HG03457 (cell line): Measurements from ENCODE around the gene RFTN1.

Experiments used
- ATAC-seq: cut with Tn5 transposase; IDR thresholded peaks from one replicate; pipeline ENCODE4 v1.9.1; 2021; ENCODE audit warnings: moderate number of reproducible peaks; ENCODE audit not compliant: unreplicated experiment

RFTN1 gene

DNA sequence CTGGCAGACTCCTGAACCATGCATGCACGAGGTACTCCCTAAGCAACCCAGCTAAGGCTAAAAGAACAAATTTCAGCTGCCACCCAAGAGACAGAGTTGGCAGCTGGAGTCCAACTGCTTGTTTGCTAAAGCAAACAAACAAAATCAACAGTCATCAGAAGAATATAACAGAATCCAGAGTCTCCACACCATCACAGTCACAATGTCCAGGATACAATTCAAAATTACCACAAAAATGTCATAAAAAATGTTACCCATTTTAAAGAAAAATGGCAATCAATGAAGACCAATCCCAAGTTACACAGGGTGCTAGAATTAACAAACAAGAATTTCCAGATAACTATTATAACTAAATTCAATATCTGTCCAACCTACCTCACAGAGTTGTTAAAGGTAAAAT lies 42.9 kb downstream of the RFTN1 start:
- no peak for ATAC-seq

- no peak for ATAC-seq
Observed at GRCh38 chr3:16468336-16469098, 45.0 kb downstream of the RFTN1 start.

GRCh38 chr3:16468002-16468335 lies 45.5 kb downstream of the RFTN1 start:
- no peak for ATAC-seq

- ATAC-seq, result peak; percentile 73
Observed at GRCh38 chr3:16467393-16467792, 46.1 kb downstream of the RFTN1 start.

GRCh38 chr3:16466822-16467221 lies 46.7 kb downstream of the RFTN1 start:
- ATAC-seq, result no peak

GRCh38 chr3:16464511-16465148 lies 48.9 kb downstream of the RFTN1 start:
- ATAC-seq, result no peak

DNA sequence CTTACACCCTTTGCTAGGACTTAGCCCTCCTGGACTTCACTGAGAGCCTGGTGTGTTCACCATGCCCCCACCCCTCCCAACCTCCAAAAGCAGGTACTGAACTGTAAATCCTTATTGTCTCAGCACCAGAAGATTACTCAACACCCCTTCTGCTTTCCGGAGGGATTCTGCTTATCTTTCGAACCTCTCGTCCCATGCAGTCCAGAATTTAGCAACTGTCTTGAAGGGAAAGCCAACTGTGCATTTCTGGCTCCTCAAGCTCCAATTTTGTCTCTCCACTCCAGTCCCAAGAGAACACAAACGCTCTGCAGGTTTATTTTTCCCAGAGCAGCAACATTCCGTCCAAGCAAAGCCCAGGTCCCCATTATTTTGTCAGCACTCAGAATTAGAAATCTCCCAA lies 49.6 kb downstream of the RFTN1 start:
- no peak for ATAC-seq

DNA sequence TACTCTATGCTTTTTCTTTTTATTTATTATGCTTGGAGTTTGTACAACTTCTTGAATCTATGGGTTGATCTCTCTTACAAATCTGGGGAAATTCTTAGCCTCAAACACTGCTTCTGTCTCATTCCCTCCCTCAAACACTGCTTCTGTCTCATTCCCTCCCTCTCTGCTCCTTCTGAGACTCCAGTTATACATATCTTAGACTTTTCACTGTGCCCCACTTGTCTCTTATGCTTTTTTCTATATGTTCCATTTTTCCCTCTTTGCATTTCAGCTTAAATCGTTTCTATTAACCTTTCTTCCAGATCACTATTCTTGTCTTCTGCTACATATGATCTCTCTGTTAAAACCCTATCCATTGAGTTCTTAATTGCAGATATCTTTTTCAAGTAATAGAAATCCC lies 50.4 kb downstream of the RFTN1 start:
- ATAC-seq, result no peak

DNA sequence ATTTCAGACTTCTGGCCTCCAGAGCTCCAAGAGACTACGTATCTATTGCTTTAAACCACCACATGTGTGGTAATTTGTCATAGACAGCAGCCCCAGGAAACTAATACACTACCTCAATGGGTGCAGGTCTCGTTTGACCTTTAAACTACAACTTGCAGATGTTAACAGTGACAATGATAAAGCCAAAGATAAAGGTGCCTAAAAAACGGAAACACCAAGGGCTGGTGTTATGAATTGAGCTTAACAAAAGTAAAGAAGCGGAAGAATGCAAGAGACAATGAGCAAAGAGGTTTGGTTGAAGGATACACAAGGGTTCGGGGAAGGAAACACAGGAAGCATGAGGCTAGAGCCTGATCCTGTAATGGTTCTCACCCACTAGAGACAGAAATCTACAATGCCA lies 50.8 kb downstream of the RFTN1 start:
- ATAC-seq, result no peak

GRCh38 chr3:16461463-16462245 lies 51.8 kb downstream of the RFTN1 start:
- ATAC-seq, result no peak

DNA sequence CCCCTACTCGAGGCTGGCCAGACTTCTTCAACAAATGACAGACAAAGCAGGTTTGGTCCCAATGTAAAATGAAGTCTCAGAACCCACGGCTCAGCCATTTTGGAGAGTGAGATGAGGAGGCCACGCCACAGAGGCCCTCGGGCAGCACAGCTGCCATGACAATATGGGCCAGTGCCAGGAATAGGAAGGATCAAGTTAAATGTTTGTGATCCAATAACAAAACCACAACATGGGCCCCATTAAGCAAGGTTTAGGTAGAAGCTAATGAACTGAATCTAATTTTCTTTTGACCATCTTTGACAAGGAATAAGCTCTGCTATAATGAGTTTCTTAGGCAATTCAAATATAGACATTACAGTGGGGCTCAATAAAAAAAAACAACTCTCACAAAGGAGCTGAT lies 52.6 kb downstream of the RFTN1 start:
- ATAC-seq, result no peak

DNA sequence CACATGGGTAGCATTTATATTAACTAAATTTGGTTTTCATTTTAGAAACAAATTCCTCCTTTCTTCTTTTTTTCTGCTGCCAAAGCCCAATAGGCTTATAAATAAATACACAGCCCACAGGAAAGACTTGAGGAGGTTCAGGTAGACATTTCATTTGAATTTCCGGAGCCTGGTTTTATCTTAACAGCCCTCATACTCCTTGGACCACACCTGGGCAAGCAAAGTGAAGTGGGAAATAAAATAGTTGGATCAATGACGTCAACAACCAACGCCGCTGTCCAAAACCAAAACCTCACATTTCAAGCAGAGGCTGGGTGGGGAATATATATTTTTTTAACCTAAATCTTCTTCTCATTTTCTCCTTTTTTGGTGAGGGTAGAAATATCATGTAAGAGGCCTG lies 53.2 kb downstream of the RFTN1 start:
- no peak for ATAC-seq

DNA sequence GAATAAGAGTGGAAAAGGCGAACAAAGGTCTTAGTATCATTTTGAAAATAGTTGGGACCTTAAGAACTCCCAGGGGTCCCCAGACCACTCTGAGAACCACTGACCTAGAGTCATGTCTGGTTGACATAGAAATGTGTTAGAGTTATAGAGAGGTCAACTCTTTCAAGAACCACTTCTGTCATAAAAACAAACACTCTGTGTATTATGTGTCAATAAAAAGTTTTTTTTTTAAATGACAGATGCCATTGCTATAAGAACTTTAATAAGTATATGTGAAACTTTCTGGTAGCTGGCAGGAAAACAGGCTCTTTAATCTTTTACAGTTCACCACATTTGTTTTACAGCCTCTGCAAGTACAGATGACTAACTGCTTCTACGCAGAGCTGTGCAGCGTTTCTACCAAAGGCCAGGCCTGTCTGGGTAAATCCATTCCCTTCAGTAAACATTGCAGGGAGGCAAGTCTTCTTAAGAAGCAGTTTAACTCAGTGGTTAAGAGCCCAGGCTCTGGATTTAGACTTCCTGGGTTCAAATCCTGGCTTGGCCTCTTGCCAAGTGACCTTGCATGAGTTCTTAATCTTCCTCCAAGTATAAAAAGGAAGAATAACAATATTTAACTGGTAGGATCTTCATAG lies 56.6 kb downstream of the RFTN1 start:
- ATAC-seq, result no peak

- no peak for ATAC-seq
Observed at GRCh38 chr3:16455966-16456365, 57.5 kb downstream of the RFTN1 start.

DNA sequence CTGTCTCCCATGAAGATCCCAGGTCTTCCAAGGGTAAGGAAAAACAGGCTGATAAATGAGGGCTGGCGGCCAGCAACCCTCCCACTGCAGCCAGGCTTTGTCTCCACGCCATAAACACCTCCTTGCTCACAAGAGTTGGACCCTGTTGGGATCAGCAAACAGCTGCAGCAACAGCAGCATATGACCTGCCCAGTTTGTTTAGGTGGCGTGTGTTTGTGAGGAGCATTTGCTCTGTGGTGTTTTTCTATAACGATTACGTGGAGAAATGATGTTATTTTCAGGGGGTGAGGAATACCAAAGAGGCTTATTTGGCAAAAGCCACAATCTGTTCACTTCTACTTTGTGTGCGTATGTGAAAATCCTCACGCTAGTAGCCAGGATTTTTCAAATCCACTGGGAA lies 58.5 kb downstream of the RFTN1 start:
- no peak for ATAC-seq

DNA sequence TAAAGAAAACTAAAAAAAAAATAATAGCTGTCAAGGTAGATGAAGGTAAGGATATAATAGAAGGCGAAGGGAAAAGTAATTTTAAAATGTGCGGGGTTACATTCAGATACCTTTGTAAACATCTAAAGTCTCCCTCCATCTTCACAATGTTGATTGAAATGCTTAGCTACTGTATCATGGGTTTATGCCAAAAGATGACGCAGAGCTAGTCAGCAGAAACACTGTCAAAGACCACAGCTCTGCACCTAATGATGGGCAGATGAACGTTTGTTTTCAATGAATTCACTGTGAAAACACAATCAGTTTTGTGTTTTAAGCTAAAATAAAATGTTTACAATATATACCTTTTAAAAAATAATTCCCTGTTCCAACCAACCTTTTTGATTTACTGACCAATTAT lies 61.2 kb downstream of the RFTN1 start:
- ATAC-seq, result no peak

DNA sequence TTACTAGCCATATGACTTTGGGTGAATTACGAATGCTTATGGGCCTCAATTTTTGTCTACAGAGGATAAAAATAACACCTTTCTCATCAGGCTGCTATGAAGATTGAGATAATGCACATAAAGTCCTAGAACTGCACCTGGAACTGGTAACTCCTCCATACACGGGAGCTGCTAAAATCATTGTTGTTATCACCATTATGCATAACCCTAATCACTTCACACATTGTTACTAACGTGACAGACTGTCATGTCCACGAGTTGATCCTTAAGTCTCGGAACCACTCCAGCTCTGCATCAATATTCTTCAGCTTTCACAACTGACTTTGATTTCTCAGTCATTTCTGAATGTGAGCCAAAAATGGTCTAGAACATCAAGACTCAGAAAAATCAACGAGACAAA lies 64.1 kb downstream of the RFTN1 start:
- no peak for ATAC-seq

DNA sequence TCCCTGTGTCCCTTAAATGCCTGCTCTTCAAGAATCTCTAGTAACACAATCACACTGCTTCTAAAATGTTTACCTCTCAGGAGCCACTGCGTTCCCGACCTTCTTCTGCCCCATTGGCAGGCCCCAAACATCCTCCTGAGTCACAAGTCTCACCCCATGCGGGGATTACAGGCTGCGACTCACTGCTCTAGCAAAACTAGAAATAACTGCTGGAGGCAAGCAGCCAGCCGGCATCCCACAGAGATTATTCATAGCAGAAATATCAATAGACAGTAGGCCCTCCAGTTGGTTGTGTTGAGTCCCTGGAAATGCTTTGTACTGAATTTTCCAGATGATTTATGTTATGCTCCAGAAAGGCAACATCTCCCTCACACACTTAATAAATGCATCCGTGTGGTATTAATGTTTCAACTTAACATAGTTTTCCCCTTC lies 64.8 kb downstream of the RFTN1 start:
- ATAC-seq, result no peak

- ATAC-seq, result no peak
Observed at GRCh38 chr3:16447135-16447534, 66.4 kb downstream of the RFTN1 start.

- ATAC-seq, result no peak
Observed at GRCh38 chr3:16444344-16444743, 69.2 kb downstream of the RFTN1 start.

- no peak for ATAC-seq
Observed at GRCh38 chr3:16442730-16443129, 70.8 kb downstream of the RFTN1 start.
